Measurements from ENCODE around the gene SPRR5.

Gene SPRR5

GRCh38 chr1:152932170-152932811 lies 14.7 kb upstream of the SPRR5 start:
- Mint-ChIP-seq H3K27me3 (ENCODE audit: low read depth, poor library complexity) (peaks cover 9% of the 10 kb centered on the region), H3K9me3 (peaks cover 23% of the 10 kb centered on the region), H3K4me1 (no peaks in the 10 kb centered on the region), H3K27ac (no peak overlapping the region), H3K4me3 (no peak overlapping the region), H3K36me3 (ENCODE audit: low read depth) (no peaks in the 10 kb centered on the region)
- TF ChIP-seq CTCF (IDR thresholded peaks at IDR 0.05) = no peak
- no peak for DNase-seq

GRCh38 chr1:152933196-152933595 lies 13.8 kb upstream of the SPRR5 start:
- Mint-ChIP-seq H3K4me1 (no peaks in the 10 kb centered on the region), H3K27ac (no peak overlapping the region), H3K27me3 (ENCODE audit: low read depth, poor library complexity) (peaks cover 9% of the 10 kb centered on the region), H3K9me3 (peaks cover 21% of the 10 kb centered on the region), H3K36me3 (ENCODE audit: low read depth) (no peaks in the 10 kb centered on the region), H3K4me3 (no peak overlapping the region)
- TF ChIP-seq CTCF (IDR thresholded peaks at IDR 0.05) = no peak
- no peak for DNase-seq

GRCh38 chr1:152940614-152941013 lies 6.4 kb upstream of the SPRR5 start:
- Mint-ChIP-seq H3K27ac (no peak overlapping the region), H3K9me3 (peaks cover 29% of the 10 kb centered on the region), H3K27me3 (ENCODE audit: low read depth, poor library complexity) (peaks cover 5% of the 10 kb centered on the region), H3K4me3 (no peak overlapping the region), H3K36me3 (ENCODE audit: low read depth) (no peaks in the 10 kb centered on the region), H3K4me1 (no peaks in the 10 kb centered on the region)
- no peak for TF ChIP-seq CTCF (IDR thresholded peaks at IDR 0.05)
- DNase-seq = no peak

GRCh38 chr1:152941037-152941711 lies 5.8 kb upstream of the SPRR5 start:
- no peak for TF ChIP-seq CTCF (IDR thresholded peaks at IDR 0.05)
- H3K4me1 Mint-ChIP-seq = no peaks in the 10 kb centered on the region
- peaks cover 26% of the 10 kb centered on the region for H3K9me3 Mint-ChIP-seq
- no peaks in the 10 kb centered on the region for H3K36me3 Mint-ChIP-seq (ENCODE audit: low read depth)
- no peak overlapping the region for H3K4me3 Mint-ChIP-seq
- H3K27ac Mint-ChIP-seq = no peak overlapping the region
- peaks cover 5% of the 10 kb centered on the region for H3K27me3 Mint-ChIP-seq (ENCODE audit: low read depth, poor library complexity)
- no peak for DNase-seq

GRCh38 chr1:152942161-152942560 lies 4.8 kb upstream of the SPRR5 start:
- no peaks in the 10 kb centered on the region for H3K4me1 Mint-ChIP-seq
- no peaks in the 10 kb centered on the region for H3K36me3 Mint-ChIP-seq (ENCODE audit: low read depth)
- no peak overlapping the region for H3K27ac Mint-ChIP-seq
- H3K4me3 Mint-ChIP-seq = no peak overlapping the region
- H3K27me3 Mint-ChIP-seq (ENCODE audit: low read depth, poor library complexity) = peaks cover 5% of the 10 kb centered on the region
- H3K9me3 Mint-ChIP-seq = peaks cover 28% of the 10 kb centered on the region
- TF ChIP-seq CTCF (IDR thresholded peaks at IDR 0.05) = no peak
- no peak for DNase-seq

GRCh38 chr1:152946248-152946647 lies 758 bp upstream of the SPRR5 start:
- no peaks in the 10 kb centered on the region for H3K36me3 Mint-ChIP-seq (ENCODE audit: low read depth)
- no peak overlapping the region for H3K27ac Mint-ChIP-seq
- no peak for DNase-seq
- no peaks in the 10 kb centered on the region for H3K4me1 Mint-ChIP-seq
- peaks cover 31% of the 10 kb centered on the region for H3K9me3 Mint-ChIP-seq
- peaks cover 2% of the 10 kb centered on the region for H3K27me3 Mint-ChIP-seq (ENCODE audit: low read depth, poor library complexity)
- no peak for TF ChIP-seq CTCF (IDR thresholded peaks at IDR 0.05)
- no peak overlapping the region for H3K4me3 Mint-ChIP-seq
